Smooth muscle cell (in vitro differentiated cells): ENCODE measurements around the gene MAN1A2. TPM values are rescaled to one million over a fixed set of nuclear protein-coding genes. Genes with fewer than 3 reads are reported as not detected.

Experiments used
- DNase-seq: peaks from one replicate; lab custom pipeline; 2025; ENCODE audit not compliant: unreplicated experiment; lab: John Stamatoyannopoulos, UW
- H2AFZ ChIP-seq: fragments of 200-600 bp; sonication (generic); 2 replicates; pipeline ENCODE4 v1.6.0; 2016; ENCODE audit warnings: antibody characterized with exemption, low read depth, mild to moderate bottlenecking
- H3F3A ChIP-seq: fragments of 200-600 bp; sonication (generic); 2 replicates; pipeline ENCODE4 v1.6.0; 2017; ENCODE audit warnings: antibody characterized with exemption, low read depth
- H3K27ac ChIP-seq: fragments of 200-600 bp; sonication (generic); 2 replicates; pipeline ENCODE4 v1.5.1; 2016; ENCODE audit warnings: low read depth, mild to moderate bottlenecking
- H3K27me3 ChIP-seq: fragments of 200-600 bp; sonication (generic); 2 replicates; pipeline ENCODE4 v1.6.1; 2016; ENCODE audit warnings: low read depth, mild to moderate bottlenecking
- H3K36me3 ChIP-seq: fragments of 200-600 bp; sonication (generic); 2 replicates; pipeline ENCODE4 v1.5.1; 2016; ENCODE audit warnings: low read depth
- H3K4me1 ChIP-seq: fragments of 200-600 bp; sonication (generic); 2 replicates; pipeline ENCODE4 v1.5.1; 2016; ENCODE audit warnings: low read depth
- H3K4me2 ChIP-seq: fragments of 200-600 bp; sonication (generic); 2 replicates; pipeline ENCODE4 v1.6.0; 2016; ENCODE audit warnings: mild to moderate bottlenecking
- H3K4me3 ChIP-seq: fragments of 200-600 bp; sonication (generic); 2 replicates; pipeline ENCODE4 v1.5.1; 2016; ENCODE audit warnings: mild to moderate bottlenecking
- H3K79me2 ChIP-seq: fragments of 200-600 bp; sonication (generic); 2 replicates; pipeline ENCODE4 v1.6.0; 2016; ENCODE audit warnings: low read depth, mild to moderate bottlenecking
- H3K9ac ChIP-seq: fragments of 200-600 bp; sonication (generic); 2 replicates; pipeline ENCODE4 v1.6.0; 2016; ENCODE audit warnings: low read depth
- H3K9me3 ChIP-seq: fragments of 200-600 bp; sonication (generic); replicated peaks from 2 replicates; pipeline ENCODE4 v1.5.1; 2016; ENCODE audit warnings: low read depth
- H4K20me1 ChIP-seq: fragments of 200-600 bp; sonication (generic); 2 replicates; pipeline ENCODE4 v1.6.0; 2016; ENCODE audit warnings: low read depth
- WGBS: methylation state at CpG from one replicate; pipeline ENCODE4 v1.1.7; 2016; ENCODE audit warnings: low lambda C conversion rate; 5-methylcytosine and 5-hydroxymethylcytosine counted together
- polyA plus RNA-seq: library from polyadenylated mRNA; unstranded; fragments of >200 nt; fragmentation: Nextera tagmentation; extraction: Ambion mirVana; gene quantifications from 2 replicates; pipeline ENCODE4 v1.2.1, GENCODE V29; 2016
- total RNA-seq: library from RNA; depleted of rRNA; stranded (reverse); fragments of >200 nt; gene quantifications from 2 replicates; pipeline ENCODE4 v1.2.3, GENCODE V29; 2014
- TF ChIP-seq, protein P1 (sequence below): fragments of 200-600 bp; sonication (generic); IDR thresholded peaks from 2 replicates; pipeline ENCODE4 v1.5.1; 2017; ENCODE audit warnings: borderline replicate concordance, mild to moderate bottlenecking, antibody characterized with exemption; ENCODE audit not compliant: insufficient read depth, poor library complexity, severe bottlenecking

MAN1A2 gene
- total and polyA plus RNA-seq, 2 experiments from 2014 or later: 18.2 to 48.8 TPM

DNA sequence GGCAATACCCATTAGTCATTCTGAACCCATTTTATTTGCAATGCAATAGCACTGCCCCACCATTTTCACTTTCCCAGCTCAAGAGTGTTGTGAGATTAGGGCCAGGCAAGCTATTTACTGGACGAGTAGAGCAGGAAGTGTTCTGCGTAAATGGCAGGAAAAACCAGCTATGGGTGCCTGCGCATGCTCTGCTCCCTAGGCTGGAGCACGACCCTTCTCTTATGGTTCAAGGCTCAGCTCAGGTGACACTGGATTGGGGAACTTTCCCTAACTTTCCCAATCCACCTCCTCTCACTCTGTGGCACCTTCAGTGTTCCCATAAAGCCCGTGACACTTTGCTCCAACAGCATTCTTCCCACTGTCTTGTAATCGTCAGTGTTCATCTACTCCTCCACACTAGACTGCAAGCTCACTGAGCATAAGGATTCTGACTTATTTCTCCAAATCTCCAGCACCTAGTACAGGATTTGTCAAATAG, 3.6 kb upstream of the MAN1A2 start:
- no peak for DNase-seq
- Histone ChIP-seq H3K4me2 (no peak overlapping the region), H3K27me3 (no peaks in the 10 kb centered on the region), H3F3A (no peaks in the 10 kb centered on the region), H3K27ac (no peak overlapping the region), H3K4me3 (no peak overlapping the region), H3K9me3 (no peaks in the 10 kb centered on the region), H3K4me1 (peaks cover 17% of the 10 kb centered on the region), H3K36me3 (no peaks in the 10 kb centered on the region), H3K79me2 (peaks cover 13% of the 10 kb centered on the region), H3K9ac (no peak overlapping the region), H2AFZ (no peak overlapping the region), H4K20me1 (peaks cover 11% of the 10 kb centered on the region)
- TF ChIP-seq, protein P1, sequence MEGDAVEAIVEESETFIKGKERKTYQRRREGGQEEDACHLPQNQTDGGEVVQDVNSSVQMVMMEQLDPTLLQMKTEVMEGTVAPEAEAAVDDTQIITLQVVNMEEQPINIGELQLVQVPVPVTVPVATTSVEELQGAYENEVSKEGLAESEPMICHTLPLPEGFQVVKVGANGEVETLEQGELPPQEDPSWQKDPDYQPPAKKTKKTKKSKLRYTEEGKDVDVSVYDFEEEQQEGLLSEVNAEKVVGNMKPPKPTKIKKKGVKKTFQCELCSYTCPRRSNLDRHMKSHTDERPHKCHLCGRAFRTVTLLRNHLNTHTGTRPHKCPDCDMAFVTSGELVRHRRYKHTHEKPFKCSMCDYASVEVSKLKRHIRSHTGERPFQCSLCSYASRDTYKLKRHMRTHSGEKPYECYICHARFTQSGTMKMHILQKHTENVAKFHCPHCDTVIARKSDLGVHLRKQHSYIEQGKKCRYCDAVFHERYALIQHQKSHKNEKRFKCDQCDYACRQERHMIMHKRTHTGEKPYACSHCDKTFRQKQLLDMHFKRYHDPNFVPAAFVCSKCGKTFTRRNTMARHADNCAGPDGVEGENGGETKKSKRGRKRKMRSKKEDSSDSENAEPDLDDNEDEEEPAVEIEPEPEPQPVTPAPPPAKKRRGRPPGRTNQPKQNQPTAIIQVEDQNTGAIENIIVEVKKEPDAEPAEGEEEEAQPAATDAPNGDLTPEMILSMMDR: no peak
- WGBS: 59% methylated on average over 6 of the region's 6 CpGs

DNA sequence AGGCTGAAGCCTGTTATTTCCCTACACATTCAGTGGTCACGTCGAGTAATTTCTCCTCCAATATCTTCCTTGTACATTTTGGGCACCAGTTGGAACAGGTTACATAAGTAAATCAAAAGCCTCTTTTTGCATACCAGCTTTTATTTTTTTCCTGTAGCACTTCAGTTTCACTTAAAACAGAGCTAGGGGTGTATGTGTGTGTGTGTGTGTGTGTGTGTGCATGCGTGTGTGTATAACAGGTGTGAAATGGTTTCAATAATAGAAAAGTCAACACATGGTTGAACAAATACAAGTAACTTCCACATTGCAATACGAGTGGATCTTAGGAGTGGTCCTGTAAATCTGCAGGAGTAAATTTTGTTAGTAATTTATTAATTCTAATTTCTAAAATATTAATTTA, 3.0 kb upstream of the MAN1A2 start:
- Histone ChIP-seq H3K27ac (no peak overlapping the region), H3K4me2 (no peak overlapping the region), H3F3A (no peaks in the 10 kb centered on the region), H4K20me1 (peaks cover 17% of the 10 kb centered on the region), H3K27me3 (no peaks in the 10 kb centered on the region), H3K9me3 (no peaks in the 10 kb centered on the region), H3K36me3 (no peaks in the 10 kb centered on the region), H3K9ac (no peak overlapping the region), H3K4me3 (no peak overlapping the region), H3K79me2 (peaks cover 19% of the 10 kb centered on the region), H3K4me1 (peaks cover 22% of the 10 kb centered on the region), H2AFZ (no peak overlapping the region)
- 89% methylated on average over 4 of the region's 4 CpGs for WGBS
- no peak for DNase-seq
- TF ChIP-seq, protein P1: no peak

DNA sequence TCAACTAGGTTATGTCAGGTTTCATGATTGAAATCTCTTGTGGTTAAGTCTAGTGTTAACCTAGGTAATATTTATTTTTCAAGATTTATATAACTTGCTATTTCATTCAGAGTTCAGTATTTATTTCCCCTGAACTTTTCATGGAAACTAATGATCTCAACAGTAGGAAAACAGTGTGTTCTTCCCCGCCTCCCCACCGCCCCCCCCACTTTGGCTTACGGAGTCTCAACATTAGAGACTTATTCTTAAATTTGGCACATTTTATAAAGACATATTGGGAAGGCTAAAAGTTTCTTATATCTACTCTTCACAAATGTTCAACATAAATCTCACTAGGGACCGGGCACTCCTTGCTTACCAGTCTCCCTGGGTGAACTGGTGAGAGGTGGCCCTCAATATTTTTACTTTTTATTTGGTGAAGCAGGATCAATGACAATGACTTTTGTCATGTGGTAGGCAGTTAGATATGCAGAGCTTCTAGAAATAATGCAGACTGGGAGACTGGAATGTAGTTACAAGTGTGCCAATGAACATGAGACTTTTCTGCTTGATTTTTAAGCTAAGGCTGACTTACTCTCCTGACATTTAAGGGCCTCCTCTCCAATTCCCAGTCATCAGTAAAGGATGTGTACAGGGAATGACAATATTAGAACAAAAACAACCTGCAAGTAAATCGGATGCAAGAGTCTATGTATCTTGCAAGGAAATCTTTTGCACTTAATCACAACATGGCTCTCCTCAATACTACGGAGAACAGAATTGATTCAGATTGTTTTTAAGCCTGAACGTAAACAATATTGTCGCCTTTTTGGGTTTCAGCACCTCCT, 1.7 kb upstream of the MAN1A2 start:
- H3F3A ChIP-seq: no peaks in the 10 kb centered on the region
- H3K9ac ChIP-seq: peak overlapping the region; percentile 91

More for the DNA sequence above, 1.7 kb upstream of the MAN1A2 start:
- DNase-seq: no peak
- peaks cover 32% of the 10 kb centered on the region for H3K79me2 ChIP-seq
- H3K27me3 ChIP-seq: no peaks in the 10 kb centered on the region
- peak overlapping the region; percentile 91 for H3K27ac ChIP-seq
- H3K9me3 ChIP-seq: no peaks in the 10 kb centered on the region
- TF ChIP-seq, protein P1: no peak
- H2AFZ ChIP-seq: peak overlapping the region; percentile 97
- peak overlapping the region; percentile 94 for H3K4me2 ChIP-seq
- H4K20me1 ChIP-seq: peaks cover 30% of the 10 kb centered on the region
- peak overlapping the region; percentile 90 for H3K4me3 ChIP-seq
- WGBS: 68% methylated on average over 8 of the region's 8 CpGs
- peaks cover 35% of the 10 kb centered on the region for H3K4me1 ChIP-seq
- no peaks in the 10 kb centered on the region for H3K36me3 ChIP-seq
